Uterus (tissue), 4 donors: ENCODE results near the gene FMNL1. TPM values are rescaled to one million over a fixed set of nuclear protein-coding genes. Genes with fewer than 3 reads are reported as not detected.
"Not testable (repeated sequence)": the region's sequence is repeated elsewhere in the genome, so short reads cannot be mapped to it uniquely, and the experiment has no call there.

Experiments used
- DNase-seq, 2 donors: peaks; one replicate each; pipeline ENCODE4 v3.0.0-alpha.2; 2019 to 2020
- H3K27ac ChIP-seq, 2 donors: fragments of 200-600 bp; sonication (generic); 1 replicate in 1 of 2; 2 replicates in 1 of 2; pipeline ENCODE4 v1.5.1; 2016 to 2018
- H3K27me3 ChIP-seq, 2 donors: fragments of 200-600 bp; sonication (generic); one replicate each; pipeline ENCODE4 v1.5.1; 2018 to 2019; ENCODE audit warnings: control low read depth in 1 of 2
- H3K36me3 ChIP-seq, 2 donors: fragments of 200-600 bp; sonication (generic); one replicate each; pipeline ENCODE4 v1.5.1; 2019; ENCODE audit warnings: control low read depth in 1 of 2
- H3K4me1 ChIP-seq, 2 donors: fragments of 200-600 bp; sonication (generic); one replicate each; pipeline ENCODE4 v1.5.1; 2018 to 2019; ENCODE audit warnings: control low read depth in 1 of 2
- H3K4me3 ChIP-seq, 2 donors: fragments of 200-600 bp; sonication (generic); 1 replicate in 1 of 2; 2 replicates in 1 of 2; pipeline ENCODE4 v1.5.1; 2018 to 2019; ENCODE audit warnings: mild to moderate bottlenecking in 1 of 2
- H3K9me3 ChIP-seq, 2 donors: fragments of 200-600 bp; sonication (generic); one replicate each; pipeline ENCODE4 v1.5.1; 2019; ENCODE audit warnings: control low read depth in 1 of 2
- POLR2A ChIP-seq, 2 donors: fragments of 450-650 bp; IDR thresholded peaks; one replicate each; pipeline ENCODE4 v1.6.1; 2016; ENCODE audit warnings: antibody characterized with exemption in 2 of 2, mild to moderate bottlenecking in 1 of 2, moderate library complexity in 1 of 2
- intact Hi-C: fragments of 100-400 bp; cut with DNase I; formaldehyde crosslinking; loops from one replicate; pipeline ENCODE4 v1.15.1; 2023; ENCODE audit warnings: low total_unique reads
- total RNA-seq, 4 donors: library from RNA; depleted of rRNA in 3 of 4; stranded (reverse); fragments of >200 nt in 3 of 4; gene quantifications; one replicate each; pipeline versions ENCODE4 v1.1.0 to v1.2.4, GENCODE V29; 2014 to 2023
- TF ChIP-seq, protein P1 (sequence below), 4 experiments: fragments of 200-600 bp in 2 of 4; fragments of 450-650 bp in 2 of 4; sonication (generic) in 2 of 4; IDR thresholded peaks; one replicate each; pipeline ENCODE4 v1.5.1; 2016 to 2019; ENCODE audit warnings: antibody characterized with exemption in 4 of 4, mild to moderate bottlenecking in 2 of 4, moderate library complexity in 1 of 4
- donor health status: DM: yes; HTN: yes; CAD: no.

FMNL1 gene
- total RNA-seq, 4 donors from 2014 or later = 2.6 to 12.3 (median 3.6) TPM

DNA sequence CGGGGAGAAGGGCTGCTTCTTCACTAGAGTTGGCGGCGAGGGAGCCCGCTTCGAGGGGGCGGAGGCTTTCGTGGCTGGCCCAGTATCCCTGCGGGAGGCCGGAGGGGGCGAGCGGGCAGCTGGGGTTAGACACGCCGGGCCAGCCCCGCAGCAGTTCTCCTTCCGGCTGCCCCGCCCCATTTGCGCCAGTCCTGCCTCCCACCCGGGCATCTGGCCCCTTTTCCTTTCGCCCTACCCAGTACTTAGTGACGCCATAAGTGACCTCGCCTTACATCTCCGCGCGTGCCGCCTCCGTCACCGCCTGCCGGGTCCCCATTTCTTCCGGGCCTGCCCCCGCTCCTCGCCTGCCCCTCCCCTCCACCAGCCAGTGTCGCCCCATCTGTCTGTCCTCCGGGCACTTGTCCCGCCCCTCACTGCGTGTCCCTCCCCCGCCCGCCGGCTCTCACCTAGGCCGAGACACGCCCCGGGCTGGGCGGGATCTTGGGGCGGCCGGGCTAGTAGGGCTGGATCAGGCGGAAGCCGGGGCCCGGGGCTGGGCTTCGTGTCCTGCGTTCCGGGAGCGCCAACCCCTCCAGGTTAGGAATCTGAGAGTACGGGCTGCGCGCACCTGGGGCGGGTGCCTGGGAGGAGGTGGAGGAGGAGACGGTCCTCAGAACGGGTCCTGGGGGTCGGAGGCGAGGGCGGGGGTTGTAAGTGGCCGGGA, 25.9 kb downstream of the FMNL1 start:
- intact Hi-C loops = no loop called here
- TF ChIP-seq POLR2A (IDR thresholded peaks at IDR 0.05) = peak in 1 of 2 donors; percentile 33
- TF ChIP-seq, protein P1, sequence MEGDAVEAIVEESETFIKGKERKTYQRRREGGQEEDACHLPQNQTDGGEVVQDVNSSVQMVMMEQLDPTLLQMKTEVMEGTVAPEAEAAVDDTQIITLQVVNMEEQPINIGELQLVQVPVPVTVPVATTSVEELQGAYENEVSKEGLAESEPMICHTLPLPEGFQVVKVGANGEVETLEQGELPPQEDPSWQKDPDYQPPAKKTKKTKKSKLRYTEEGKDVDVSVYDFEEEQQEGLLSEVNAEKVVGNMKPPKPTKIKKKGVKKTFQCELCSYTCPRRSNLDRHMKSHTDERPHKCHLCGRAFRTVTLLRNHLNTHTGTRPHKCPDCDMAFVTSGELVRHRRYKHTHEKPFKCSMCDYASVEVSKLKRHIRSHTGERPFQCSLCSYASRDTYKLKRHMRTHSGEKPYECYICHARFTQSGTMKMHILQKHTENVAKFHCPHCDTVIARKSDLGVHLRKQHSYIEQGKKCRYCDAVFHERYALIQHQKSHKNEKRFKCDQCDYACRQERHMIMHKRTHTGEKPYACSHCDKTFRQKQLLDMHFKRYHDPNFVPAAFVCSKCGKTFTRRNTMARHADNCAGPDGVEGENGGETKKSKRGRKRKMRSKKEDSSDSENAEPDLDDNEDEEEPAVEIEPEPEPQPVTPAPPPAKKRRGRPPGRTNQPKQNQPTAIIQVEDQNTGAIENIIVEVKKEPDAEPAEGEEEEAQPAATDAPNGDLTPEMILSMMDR (IDR thresholded peaks at IDR 0.05) = no peak
- Histone ChIP-seq H3K36me3 (no peaks in the 10 kb centered on the region), H3K4me1 (peaks cover 0 to 4% of the 10 kb centered on the region in 2 donors), H3K4me3 (peak overlapping the region; percentile 34 to 39), H3K9me3 (no peaks in the 10 kb centered on the region), H3K27me3 (no peaks in the 10 kb centered on the region), H3K27ac (peak overlapping the region in 1 of 2 donors; percentile 12)
- DNase-seq = peak; percentile 56 to 75

DNA sequence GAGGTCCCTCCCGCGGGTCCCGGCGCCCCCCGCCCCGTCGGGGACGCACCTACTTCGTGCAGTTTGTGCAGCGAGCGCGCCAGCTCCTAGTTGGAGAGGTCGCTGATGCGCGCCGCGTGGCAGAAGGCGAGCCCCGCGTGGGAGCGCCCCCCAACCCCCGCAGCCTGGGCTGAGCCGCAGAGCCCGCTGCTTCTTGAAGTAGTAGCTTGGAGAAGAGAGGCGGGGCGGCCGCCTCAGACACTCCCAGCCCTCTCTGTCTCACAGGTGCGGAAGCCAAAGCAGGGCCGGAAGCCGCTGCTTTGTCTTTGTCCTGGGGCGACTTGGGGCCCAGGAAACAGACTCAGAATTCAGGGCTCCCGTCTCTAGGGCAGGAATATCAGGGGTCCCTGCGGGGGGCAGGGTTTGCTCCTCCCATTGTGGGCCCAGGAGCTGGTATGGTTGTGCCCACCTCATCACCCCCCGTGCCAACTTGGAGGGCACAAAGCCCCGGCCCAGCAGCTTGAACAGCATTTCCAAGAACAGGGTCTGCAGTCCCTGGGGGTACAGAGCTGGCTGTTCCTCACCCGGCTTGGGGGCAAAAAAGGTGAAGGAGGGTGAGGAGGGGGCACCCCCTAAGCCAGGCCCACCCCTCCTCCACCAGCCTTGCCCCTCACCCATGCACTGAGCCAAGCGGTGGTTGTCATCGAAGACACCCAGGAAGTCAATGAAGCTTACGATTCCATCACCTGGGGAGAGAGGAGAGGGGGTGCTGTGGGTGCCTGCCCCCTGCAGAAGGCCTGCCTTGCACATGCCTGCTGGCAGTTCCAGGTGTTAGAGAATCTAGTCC, 26.7 kb downstream of the FMNL1 start:
- TF ChIP-seq, protein P1 (IDR thresholded peaks at IDR 0.05) = no peak
- TF ChIP-seq POLR2A (IDR thresholded peaks at IDR 0.05) = no peak
- Histone ChIP-seq H3K4me3 (peak overlapping the region; percentile 34 to 39), H3K27me3 (no peaks in the 10 kb centered on the region), H3K36me3 (no peaks in the 10 kb centered on the region), H3K27ac (no peak overlapping the region), H3K9me3 (no peaks in the 10 kb centered on the region), H3K4me1 (peaks cover 0 to 4% of the 10 kb centered on the region in 2 donors)
- intact Hi-C loops = no loop called here
- DNase-seq = no peak

DNA sequence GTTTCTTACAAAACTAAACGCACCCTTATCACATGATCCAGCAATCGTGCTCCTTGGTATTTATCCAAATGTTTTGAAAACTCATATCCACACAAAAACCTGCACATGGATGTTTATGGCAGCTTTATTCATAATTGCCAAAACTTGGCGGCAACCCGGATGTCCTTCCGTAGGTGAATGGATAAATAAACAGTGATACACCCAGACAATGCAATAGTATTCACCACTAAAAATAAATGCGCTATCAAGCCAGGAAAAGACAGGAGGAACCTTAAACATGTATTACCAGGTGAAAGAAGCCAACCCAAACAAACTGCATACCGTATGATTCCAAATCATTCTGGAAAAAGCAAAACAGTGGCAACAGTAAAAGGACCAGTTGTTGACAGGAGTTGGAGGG, 30.2 kb downstream of the FMNL1 start:
- DNase-seq = no peak
- Histone ChIP-seq H3K27ac (no peak overlapping the region), H3K36me3 (no peaks in the 10 kb centered on the region), H3K9me3 (no peaks in the 10 kb centered on the region), H3K4me1 (peaks cover 0 to 4% of the 10 kb centered on the region in 2 donors), H3K27me3 (no peaks in the 10 kb centered on the region), H3K4me3 (no peak overlapping the region)
- TF ChIP-seq, protein P1 (IDR thresholded peaks at IDR 0.05) = no peak
- TF ChIP-seq POLR2A (IDR thresholded peaks at IDR 0.05) = no peak
- intact Hi-C loops = no loop called here

DNA sequence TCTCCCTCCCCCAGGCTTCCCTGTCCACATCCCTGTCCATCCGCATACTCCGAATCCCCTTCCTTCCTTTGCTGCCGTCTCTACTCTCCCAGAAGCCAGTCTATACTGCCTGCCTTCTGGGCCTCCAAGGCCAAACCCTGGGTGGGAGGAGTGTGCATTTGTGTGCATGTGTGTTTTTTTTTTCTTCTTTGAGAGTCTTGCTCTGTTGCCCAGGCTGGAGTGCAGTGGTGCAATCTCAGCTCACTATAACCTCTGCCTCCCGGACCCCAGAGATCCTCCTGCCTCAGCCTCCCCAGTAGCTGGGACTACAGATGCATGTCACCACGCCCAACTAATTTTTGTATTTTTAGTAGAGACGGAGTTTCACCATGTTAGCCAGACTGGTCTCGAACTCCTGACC, 31.6 kb downstream of the FMNL1 start:
- H3K27me3 ChIP-seq, H3K9me3 ChIP-seq, H3K4me3 ChIP-seq, H3K36me3 ChIP-seq, intact Hi-C loops, H3K4me1 ChIP-seq, H3K27ac ChIP-seq, DNase-seq: not testable (repeated sequence)

DNA sequence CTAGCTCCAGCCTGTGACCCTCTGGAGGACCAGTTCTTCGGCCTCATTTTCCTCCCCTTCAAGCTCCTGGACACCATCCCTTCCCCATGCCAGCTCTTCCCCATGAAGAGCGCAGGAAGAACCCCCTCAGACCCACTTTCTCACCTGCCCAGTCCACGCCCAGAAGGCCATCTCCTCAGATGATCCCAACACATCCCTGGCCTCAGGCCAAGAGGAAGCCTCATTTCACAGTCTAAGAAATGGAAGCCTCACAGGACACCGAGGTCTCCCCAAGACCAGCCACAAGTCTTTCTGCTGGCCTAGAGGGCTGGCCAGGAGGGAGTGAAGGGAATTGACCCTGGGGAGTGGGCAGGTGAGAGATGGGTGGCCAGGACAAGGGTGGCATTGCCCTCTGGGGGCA, 32.2 kb downstream of the FMNL1 start:
- no peak for DNase-seq
- intact Hi-C loops = no loop called here
- TF ChIP-seq, protein P1 (IDR thresholded peaks at IDR 0.05) = no peak
- TF ChIP-seq POLR2A (IDR thresholded peaks at IDR 0.05) = no peak
- H3K36me3 ChIP-seq = no peaks in the 10 kb centered on the region
- no peaks in the 10 kb centered on the region for H3K9me3 ChIP-seq
- H3K4me1 ChIP-seq = no peaks in the 10 kb centered on the region
- H3K27me3 ChIP-seq = no peaks in the 10 kb centered on the region
- no peak overlapping the region for H3K4me3 ChIP-seq
- H3K27ac ChIP-seq = no peak overlapping the region
